Activated CD4-positive, alpha-beta T cell treated with anti-CD3 and anti-CD28 coated beads for 24 hours (primary cell): ENCODE data around the gene FLOT1.
A peak's percentile ranks its signal among the peaks of the same experiment; 100 is the strongest.
"Not testable (repeated sequence)": the region's sequence is repeated elsewhere in the genome, so short reads cannot be mapped to it uniquely, and the experiment has no call there.

Source experiments
- DNase-seq, 2 donors: peaks; one replicate each; pipeline ENCODE4 v3.0.0-alpha.2; 2020; ENCODE audit warnings: low read depth in 2 of 2

FLOT1 gene

DNA sequence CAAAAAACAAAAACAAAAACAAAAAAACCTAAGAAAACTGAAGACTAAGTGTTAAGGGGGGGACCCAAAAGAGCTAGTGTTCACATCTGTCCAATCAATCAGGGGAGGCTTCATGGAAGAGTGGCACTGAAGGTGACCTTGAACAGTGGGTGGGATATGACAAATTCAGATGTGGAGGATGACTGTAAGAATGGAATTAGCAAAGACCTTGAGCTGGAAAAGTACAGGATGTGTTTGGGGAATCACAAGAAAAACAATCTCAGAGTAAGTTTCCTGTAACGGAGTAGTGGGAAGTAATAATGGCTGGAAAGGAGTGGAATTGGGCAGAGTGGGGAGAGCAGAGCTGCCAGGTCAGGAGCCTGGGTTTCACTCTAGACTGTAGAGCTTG is 4.8 kb upstream of the FLOT1 start:
- no peak for DNase-seq

- DNase-seq, result peak; percentile 82 to 88
Observed at GRCh38 chr6:30744054-30744805, 1.7 kb upstream of the FLOT1 start, which contains the start of gene IER3. Gene IER3 (minus strand): TSS chr6:30744547. CDS start chr6:30744518, 29 bp downstream.

DNA sequence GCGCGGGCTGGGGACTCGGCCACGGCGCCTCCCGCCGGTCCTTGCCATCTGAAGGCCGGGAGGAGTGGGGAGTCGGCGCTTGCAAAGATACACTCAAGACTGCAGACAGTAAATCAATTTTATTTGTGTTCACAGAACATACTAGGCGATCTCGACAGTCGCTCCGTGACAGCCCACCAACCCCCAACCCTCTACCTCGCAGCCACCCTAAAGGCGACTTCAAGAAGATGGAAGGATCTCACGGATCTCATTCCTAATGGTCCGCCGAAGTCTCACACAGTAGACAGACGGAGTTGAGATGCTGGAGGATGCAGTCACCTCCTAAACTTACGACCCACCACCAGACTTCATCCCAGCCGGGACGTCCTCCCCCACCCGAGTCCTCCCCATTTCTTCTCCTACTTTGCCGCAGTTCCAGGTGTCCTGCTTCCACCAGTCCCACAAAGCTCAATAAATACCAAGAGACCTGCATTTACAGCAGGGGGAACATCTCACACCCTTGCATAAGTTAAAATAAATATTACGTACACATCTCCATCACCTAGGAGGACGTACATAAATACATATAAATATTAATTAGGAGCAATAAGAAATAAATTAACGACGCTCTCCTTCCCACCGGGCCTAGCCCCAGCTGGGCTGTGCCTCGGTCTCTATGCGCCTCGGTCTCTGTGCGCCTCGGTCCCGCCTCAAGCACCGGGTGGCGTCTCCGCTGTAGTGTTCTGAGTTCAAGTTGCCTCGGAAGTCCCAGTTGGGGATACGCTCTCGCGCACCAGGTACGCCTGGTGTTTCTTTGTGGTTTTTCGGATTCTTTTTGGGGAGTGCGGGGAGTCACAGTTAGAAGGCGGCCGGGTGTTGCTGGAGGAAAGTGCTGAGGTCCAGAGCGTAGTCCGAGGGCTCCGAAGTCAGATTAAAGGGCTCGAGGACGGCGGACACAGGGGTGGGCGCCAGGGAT is 889 bp upstream of the FLOT1 start:
- DNase-seq, result no peak

GRCh38 chr6:30741789-30742315 is 635 bp downstream of the FLOT1 start:
- DNase-seq, result no peak

- DNase-seq, result no peak
Observed at GRCh38 chr6:30741063-30741779, 1.3 kb downstream of the FLOT1 start.

DNA sequence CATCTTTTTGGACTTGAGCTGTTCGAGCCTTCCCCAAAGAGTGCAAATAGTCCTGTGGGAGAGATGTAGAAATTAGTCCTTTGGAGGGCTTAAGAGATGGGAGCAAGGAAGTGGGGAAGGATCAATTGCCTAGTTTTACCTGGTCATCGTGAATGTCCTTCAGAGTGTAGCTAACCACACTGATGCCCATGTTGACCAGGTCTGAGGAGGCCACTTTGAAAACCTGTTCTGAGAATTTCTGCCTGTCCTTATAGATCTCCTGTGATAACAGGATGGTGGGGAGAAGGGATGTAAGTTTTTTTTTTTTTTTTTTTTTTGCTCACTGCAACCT is 2.0 kb downstream of the FLOT1 start:
- no peak for DNase-seq

- DNase-seq, result no peak
Observed at GRCh38 chr6:30738532-30738931, 4.0 kb downstream of the FLOT1 start.

DNA sequence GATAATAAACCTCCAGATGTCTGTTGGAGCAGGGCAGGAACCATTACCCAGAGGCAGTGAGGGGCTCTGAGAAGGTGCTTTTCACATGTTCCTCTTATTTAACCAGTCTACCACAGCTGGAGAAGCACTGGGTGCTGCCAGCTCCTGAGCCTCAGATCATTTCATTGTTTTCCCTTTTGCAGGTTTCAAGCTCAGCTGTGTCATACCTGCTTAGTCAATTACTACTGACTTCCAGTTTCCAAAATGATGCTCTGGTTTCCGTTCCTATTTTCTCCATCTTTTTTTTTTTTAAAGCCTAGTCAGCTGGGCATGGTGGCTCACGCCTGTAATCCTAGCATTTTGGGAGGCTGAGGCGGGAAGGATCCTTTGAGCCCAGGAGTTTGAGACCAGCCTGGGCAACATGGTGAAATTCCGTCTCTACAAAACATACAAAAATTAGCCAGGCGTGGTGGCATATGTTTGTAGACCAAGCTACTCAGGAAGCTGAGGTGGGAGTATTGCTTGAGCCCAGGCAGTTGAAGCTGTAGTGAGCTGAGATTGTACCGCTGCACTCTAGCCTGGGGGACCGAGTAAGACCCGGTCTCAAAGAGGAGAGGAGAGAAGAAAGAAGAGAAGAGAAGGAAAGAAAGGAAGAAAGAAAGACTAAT is 6.7 kb downstream of the FLOT1 start:
- DNase-seq, result no peak

DNA sequence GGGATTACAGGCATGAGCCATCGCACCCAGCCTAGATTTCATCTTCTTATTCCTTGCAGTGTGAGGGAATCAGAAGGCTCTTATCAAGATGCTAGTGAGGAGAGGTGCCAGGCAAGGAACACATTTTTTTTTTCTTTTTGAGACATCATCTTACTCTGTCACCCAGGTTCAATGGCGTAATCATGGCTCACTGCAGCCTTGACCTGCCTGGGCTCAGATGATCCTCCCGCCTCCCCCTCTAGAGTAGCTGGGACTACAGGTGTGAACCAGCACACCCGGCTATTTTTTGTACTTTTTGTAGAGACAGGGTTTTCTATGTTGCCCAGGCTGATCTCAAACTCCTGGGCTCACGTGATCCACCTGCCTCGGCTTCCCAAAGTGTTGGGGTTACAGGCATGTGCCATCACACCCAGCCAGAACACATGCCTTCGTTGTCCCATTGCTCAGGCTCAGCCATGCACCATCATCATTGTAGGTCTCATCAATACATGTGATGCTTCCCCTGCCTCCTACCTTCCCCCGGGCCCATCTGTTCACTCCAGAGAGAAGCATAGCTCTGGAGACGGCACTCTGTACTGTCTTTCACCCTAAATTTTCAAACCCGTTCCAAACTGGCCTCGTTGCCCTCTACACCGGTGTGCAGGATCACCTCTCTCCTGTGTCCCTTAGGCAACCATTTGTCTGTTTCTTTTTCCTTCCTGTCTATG is 10.1 kb downstream of the FLOT1 start:
- no peak for DNase-seq

- DNase-seq, result peak; percentile 76 to 82
Observed at GRCh38 chr6:30730601-30731435, 11.7 kb downstream of the FLOT1 start.

- no peak for DNase-seq
Observed at GRCh38 chr6:30727920-30728553, 14.4 kb downstream of the FLOT1 start.

DNA sequence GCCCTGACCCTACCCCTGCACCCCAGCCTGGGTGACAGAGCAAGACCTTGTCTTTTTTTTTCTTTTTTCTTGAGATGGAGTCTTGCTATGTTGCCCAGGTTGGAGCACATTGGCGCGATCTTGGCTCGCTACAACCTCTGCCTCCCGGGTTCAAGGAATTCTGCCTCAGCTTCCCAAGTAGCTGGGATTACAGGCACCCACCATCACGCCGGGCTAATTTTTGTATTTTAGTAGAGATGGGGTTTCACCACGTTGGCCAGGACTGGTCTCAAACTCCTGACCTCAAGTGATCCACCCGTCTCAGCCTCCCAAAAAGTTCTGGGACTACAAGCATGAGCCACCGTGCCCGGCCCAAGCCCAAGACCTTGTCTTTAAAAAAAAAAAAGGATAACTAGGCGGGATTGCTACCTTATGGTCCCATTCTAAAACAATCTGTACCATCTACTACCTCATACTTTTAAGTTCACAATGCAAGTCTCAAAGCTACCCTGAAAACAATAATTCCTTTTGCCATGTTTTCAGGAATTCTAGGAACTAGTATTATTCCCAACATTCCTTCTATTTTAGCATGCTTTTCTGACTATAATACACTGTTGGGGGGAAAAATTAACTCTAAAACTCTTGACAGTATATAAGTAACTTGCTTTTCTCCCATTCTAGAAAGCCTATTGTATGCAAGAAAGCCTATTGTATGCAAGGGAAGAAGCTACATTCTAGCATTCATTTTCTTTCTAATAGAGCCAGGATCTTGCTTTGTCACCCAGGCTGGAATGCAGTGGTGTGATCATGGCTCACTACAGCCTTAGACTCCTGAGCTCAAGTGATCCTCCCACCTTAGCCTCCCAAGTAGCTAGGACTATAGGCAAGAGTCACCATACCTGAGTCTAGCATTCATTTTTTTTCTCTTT is 15.7 kb downstream of the FLOT1 start:
- no peak for DNase-seq

GRCh38 chr6:30725713-30726505 is 16.6 kb downstream of the FLOT1 start:
- DNase-seq, result no peak

DNA sequence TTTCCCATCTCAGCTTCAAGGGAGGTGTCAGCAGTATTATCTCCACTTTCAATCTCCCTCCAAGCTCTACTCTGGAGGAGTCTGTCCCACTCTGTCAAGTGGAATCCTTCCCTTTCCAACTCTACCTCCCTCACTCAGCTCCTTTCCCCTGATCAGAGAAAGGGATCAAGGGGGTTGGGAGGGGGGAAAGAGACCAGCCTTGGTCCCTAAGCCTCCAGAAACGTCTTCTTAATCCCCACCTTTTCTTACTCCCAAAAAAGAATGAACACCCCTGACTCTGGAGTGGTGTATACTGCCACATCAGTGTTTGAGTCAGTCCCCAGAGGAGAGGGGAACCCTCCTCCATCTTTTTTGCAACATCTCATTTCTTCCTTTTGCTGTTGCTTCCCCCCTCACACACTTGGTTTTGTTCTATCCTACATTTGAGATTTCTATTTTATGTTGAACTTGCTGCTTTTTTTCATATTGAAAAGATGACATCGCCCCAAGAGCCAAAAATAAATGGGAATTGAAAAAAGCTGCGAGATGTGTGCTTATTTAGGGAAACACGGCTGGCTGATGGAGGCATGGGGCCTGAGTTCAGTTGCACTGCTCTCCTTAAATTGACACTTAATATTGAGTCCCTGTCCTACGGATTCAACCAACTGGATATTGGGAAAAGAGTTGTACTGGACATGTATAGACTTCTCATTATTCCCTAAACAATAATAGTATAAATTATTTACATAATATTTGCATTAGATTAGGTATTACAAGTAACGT is 17.4 kb downstream of the FLOT1 start:
- DNase-seq, result no peak

- not testable (repeated sequence) for DNase-seq
Observed at GRCh38 chr6:30723843-30724741, 18.4 kb downstream of the FLOT1 start.
